Retinal pigment epithelial cell (primary cell): ENCODE results near the gene ASCL4.

Source experiments
- DNase-seq: peaks from one replicate; pipeline ENCODE4 v3.0.0-alpha.2; 2010; ENCODE audit warnings: low read depth
- H3K4me3 ChIP-seq: 2 replicates; pipeline ENCODE4 v1.5.1; 2011; ENCODE audit warnings: mild to moderate bottlenecking, low read length, control low read depth, moderate library complexity
- TF ChIP-seq, protein P1 (sequence below): conservative IDR thresholded peaks from 2 replicates; pipeline ENCODE4 v1.5.1; 2011; ENCODE audit warnings: low read depth, low read length, control low read depth, inconsistent platforms

Gene ASCL4

DNA sequence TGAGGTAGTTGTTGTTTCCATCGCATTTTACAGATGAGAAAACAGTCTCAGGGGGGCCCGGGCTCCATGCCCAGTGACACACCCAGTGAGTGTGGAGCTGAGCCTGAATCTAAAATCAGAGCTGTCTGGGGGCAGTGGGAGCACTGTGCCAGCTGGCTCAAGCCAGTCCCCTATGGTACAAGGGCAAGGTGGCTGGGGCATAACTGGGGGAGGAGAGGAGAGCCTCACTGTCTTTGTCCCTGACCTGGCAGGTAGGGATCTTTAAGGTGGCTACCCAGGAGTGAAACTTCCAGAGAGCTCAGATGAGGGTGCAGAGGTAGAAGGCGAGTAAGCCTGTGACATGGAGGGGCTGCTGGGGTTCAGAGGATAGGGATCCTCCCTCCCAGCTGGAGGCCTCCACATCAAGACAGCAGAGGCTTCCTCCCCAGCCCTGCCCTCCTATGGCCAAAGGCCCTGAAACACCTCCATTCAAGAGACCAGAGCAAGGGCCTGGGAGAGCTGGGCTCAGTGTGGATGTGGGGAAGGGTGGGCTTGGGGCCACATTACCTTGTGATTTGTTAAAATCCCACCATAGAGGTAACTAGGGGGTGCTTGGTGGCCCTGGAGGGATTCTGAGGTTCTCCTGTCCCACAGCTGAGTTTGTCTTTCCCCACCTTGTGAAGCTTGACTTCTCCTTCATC lies 33.1 kb downstream of the ASCL4 start:
- no peak for DNase-seq
- no peak overlapping the region for H3K4me3 ChIP-seq
- TF ChIP-seq, protein P1, sequence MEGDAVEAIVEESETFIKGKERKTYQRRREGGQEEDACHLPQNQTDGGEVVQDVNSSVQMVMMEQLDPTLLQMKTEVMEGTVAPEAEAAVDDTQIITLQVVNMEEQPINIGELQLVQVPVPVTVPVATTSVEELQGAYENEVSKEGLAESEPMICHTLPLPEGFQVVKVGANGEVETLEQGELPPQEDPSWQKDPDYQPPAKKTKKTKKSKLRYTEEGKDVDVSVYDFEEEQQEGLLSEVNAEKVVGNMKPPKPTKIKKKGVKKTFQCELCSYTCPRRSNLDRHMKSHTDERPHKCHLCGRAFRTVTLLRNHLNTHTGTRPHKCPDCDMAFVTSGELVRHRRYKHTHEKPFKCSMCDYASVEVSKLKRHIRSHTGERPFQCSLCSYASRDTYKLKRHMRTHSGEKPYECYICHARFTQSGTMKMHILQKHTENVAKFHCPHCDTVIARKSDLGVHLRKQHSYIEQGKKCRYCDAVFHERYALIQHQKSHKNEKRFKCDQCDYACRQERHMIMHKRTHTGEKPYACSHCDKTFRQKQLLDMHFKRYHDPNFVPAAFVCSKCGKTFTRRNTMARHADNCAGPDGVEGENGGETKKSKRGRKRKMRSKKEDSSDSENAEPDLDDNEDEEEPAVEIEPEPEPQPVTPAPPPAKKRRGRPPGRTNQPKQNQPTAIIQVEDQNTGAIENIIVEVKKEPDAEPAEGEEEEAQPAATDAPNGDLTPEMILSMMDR, result no peak

DNA sequence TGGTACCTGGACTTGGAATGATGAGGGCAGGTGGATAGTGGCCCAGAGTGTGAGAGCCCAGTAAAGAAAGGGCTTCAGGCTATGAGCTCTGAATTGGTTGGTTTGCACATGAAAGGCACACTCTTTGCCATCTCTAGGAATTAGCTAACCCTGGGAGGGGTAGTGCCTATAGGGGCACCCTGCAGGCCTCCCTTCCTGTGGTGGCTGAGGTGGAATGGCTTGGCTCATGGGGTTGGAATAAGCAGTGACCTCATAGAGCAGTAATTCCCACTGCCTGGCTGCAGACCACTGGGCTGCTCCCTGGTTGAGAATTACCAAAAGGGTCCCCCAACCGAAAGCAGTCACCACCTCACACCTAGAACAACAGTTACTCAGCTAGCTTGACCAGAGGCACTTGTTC lies 42.7 kb downstream of the ASCL4 start:
- no peak for DNase-seq
- H3K4me3 ChIP-seq, result no peak overlapping the region
- TF ChIP-seq, protein P1, result no peak

DNA sequence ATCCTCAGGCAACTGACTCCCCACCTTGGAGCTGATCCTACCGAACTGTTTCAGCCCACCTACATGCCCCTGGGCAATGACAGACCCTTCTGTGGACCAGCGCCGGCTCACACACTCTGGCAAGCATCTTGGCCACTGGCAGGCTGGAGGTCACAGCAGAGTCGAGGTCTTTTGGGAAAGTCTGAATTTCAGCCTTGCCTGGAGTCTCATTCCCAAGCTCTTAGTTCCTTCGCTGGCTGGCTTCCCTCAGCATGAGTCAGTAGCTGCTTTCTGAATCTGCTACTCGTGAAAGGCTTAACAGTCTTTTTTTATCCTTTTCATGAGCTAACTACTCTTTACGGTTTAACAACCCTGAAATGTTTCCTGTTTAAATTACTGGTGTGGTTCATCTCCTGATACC lies 44.5 kb downstream of the ASCL4 start:
- DNase-seq, result no peak
- H3K4me3 ChIP-seq, result no peak overlapping the region
- TF ChIP-seq, protein P1, result no peak

DNA sequence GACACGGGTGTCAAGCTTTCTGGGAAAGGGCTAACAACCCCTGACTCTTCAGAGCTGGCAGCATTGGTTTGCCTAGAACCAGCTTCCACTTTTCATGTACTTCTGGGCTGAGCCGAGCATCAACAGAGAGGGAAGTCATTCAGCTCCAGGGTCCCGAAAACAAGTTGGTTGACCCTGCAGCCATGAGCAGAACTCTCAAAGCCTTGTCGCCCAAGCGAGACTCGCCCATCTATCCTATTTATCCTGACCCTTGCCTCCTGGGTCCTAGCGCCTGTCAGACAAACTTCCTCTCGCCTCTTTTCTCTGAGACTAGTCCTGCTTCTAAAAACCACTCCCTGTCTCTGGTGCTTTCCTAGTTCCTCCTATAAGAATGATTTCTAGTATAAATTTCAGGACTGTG lies 47.9 kb downstream of the ASCL4 start:
- no peak for DNase-seq
- TF ChIP-seq, protein P1, result no peak

More for the DNA sequence above, 47.9 kb downstream of the ASCL4 start:
- no peak overlapping the region for H3K4me3 ChIP-seq
